Liver (tissue), 9 donors: Measurements from ENCODE around the gene EMSY. TPM values are rescaled to one million over a fixed set of nuclear protein-coding genes. Genes with fewer than 3 reads are reported as not detected.

Experiments
- DNase-seq: peaks from one replicate; pipeline ENCODE4 v3.0.0-alpha.2; 2017; ENCODE audit warnings: low spot score
- H3K27ac ChIP-seq, 2 donors: one replicate each; pipeline ENCODE4 v1.7.0; 2013; ENCODE audit warnings: inconsistent platforms in 2 of 2, low read length in 2 of 2, control low read depth in 1 of 2, low read depth in 1 of 2, mild to moderate bottlenecking in 1 of 2
- H3K27me3 ChIP-seq, 4 donors: one replicate each; pipeline versions ENCODE4 v1.6.1 to v1.7.0; 2013; ENCODE audit warnings: low read length in 3 of 4, inconsistent platforms in 1 of 4, mild to moderate bottlenecking in 1 of 4, moderate library complexity in 1 of 4; ENCODE audit not compliant: control insufficient read depth in 4 of 4, insufficient read depth in 4 of 4
- H3K36me3 ChIP-seq, 4 donors: one replicate each; pipeline versions ENCODE4 v1.6.1 to v1.7.0; 2013; ENCODE audit warnings: low read length in 3 of 4, mild to moderate bottlenecking in 3 of 4, low read depth in 1 of 4, moderate library complexity in 1 of 4; ENCODE audit not compliant: control insufficient read depth in 4 of 4, insufficient read depth in 3 of 4
- H3K4me1 ChIP-seq, 4 donors: one replicate each; pipeline versions ENCODE4 v1.6.1 to v1.7.0; 2013; ENCODE audit warnings: low read length in 3 of 4, mild to moderate bottlenecking in 3 of 4, moderate library complexity in 1 of 4; ENCODE audit not compliant: control insufficient read depth in 4 of 4, insufficient read depth in 4 of 4
- H3K4me3 ChIP-seq, 3 donors: one replicate each; pipeline versions ENCODE4 v1.6.1 to v1.7.0; 2013; ENCODE audit warnings: low read length in 3 of 3, control low read depth in 1 of 3, low read depth in 1 of 3, mild to moderate bottlenecking in 1 of 3
- H3K9ac ChIP-seq, 2 donors: one replicate each; pipeline ENCODE4 v1.7.0; 2013; ENCODE audit warnings: low read length in 2 of 2, mild to moderate bottlenecking in 2 of 2, moderate library complexity in 2 of 2, control low read depth in 1 of 2, low read depth in 1 of 2
- H3K9me3 ChIP-seq, 4 donors: one replicate each; pipeline versions ENCODE4 v1.6.1 to v1.7.0; 2013; ENCODE audit warnings: low read length in 3 of 4; ENCODE audit not compliant: control insufficient read depth in 4 of 4
- ATF3 ChIP-seq: IDR thresholded peaks from 2 replicates; pipeline ENCODE4 v1.6.1; 2016; ENCODE audit warnings: antibody characterized with exemption
- CTCF ChIP-seq: fragments of 150-350 bp; IDR thresholded peaks from 2 replicates; pipeline ENCODE4 v1.5.1; 2017; ENCODE audit warnings: improper control_type of control experiment, low read depth, low read length; ENCODE audit not compliant: missing input control
- EGR1 ChIP-seq, 2 donors: IDR thresholded peaks; 2 replicates each; pipeline ENCODE4 v1.6.1; 2016 to 2018; ENCODE audit warnings: antibody characterized with exemption in 2 of 2, low read depth in 2 of 2
- FOXA1 ChIP-seq: IDR thresholded peaks from 2 replicates; pipeline ENCODE4 v1.6.1; 2016; ENCODE audit warnings: antibody characterized with exemption
- FOXA2 ChIP-seq: IDR thresholded peaks from 2 replicates; pipeline ENCODE4 v1.6.1; 2016; ENCODE audit warnings: antibody characterized with exemption
- GABPA ChIP-seq, 2 donors: IDR thresholded peaks in 1 of 2; conservative IDR thresholded peaks in 1 of 2; 2 replicates each; pipeline ENCODE4 v1.6.1; 2016; ENCODE audit warnings: antibody characterized with exemption in 2 of 2, mild to moderate bottlenecking in 1 of 2, moderate library complexity in 1 of 2
- HNF4A ChIP-seq, 2 donors: conservative IDR thresholded peaks; 2 replicates each; pipeline ENCODE4 v1.6.1; 2016; ENCODE audit warnings: antibody characterized with exemption in 2 of 2, mild to moderate bottlenecking in 2 of 2
- HNF4G ChIP-seq: IDR thresholded peaks from 2 replicates; pipeline ENCODE4 v1.6.1; 2016; ENCODE audit warnings: antibody characterized with exemption
- JUND ChIP-seq, 2 donors: IDR thresholded peaks; 2 replicates each; pipeline ENCODE4 v1.6.1; 2016; ENCODE audit warnings: antibody characterized with exemption in 2 of 2
- MAX ChIP-seq: IDR thresholded peaks from 2 replicates; pipeline ENCODE4 v1.6.1; 2016; ENCODE audit warnings: antibody characterized with exemption
- RAD21 ChIP-seq, 2 donors: IDR thresholded peaks; 2 replicates each; pipeline ENCODE4 v1.6.1; 2016; ENCODE audit warnings: antibody characterized with exemption in 2 of 2, mild to moderate bottlenecking in 2 of 2
- REST ChIP-seq: IDR thresholded peaks from 2 replicates; pipeline ENCODE4 v1.6.1; 2016; ENCODE audit warnings: antibody characterized with exemption, mild to moderate bottlenecking
- RXRA ChIP-seq, 2 donors: IDR thresholded peaks; 2 replicates each; pipeline ENCODE4 v1.6.1; 2017 to 2018; ENCODE audit warnings: antibody characterized with exemption in 2 of 2, mild to moderate bottlenecking in 1 of 2
- SP1 ChIP-seq: IDR thresholded peaks from 2 replicates; pipeline ENCODE4 v1.6.1; 2018; ENCODE audit warnings: antibody characterized with exemption, mild to moderate bottlenecking
- TAF1 ChIP-seq: conservative IDR thresholded peaks from 2 replicates; pipeline ENCODE4 v1.6.1; 2016; ENCODE audit warnings: antibody characterized with exemption, mild to moderate bottlenecking
- YY1 ChIP-seq: IDR thresholded peaks from 2 replicates; pipeline ENCODE4 v1.6.1; 2016; ENCODE audit warnings: antibody characterized with exemption, mild to moderate bottlenecking
- ZBTB33 ChIP-seq: IDR thresholded peaks from 2 replicates; pipeline ENCODE4 v1.6.1; 2016; ENCODE audit warnings: antibody characterized with exemption
- WGBS: extraction: QIAGEN DNeasy Blood & Tissue Kit; methylation state at CpG from one replicate; pipeline ENCODE4 v1.1.7; 2013; 5-methylcytosine and 5-hydroxymethylcytosine counted together
- polyA plus RNA-seq, 2 donors: library from polyadenylated mRNA; stranded (reverse) in 1 of 2; unstranded in 1 of 2; fragments of 200-250 nt in 1 of 2; fragments of >200 nt in 1 of 2; fragmentation: Nextera tagmentation in 1 of 2; extraction: Ambion mirVana in 1 of 2; gene quantifications; one replicate each; pipeline versions ENCODE4 v1.2.1 to v1.2.3, GENCODE V29; 2013 to 2015
- total RNA-seq, 2 donors: library from RNA; depleted of rRNA; stranded (reverse); fragments of >200 nt; gene quantifications; one replicate each; pipeline ENCODE4 v1.2.3, GENCODE V29; 2014
- donor health status: healthy.
- donor health status: healthy.
- donor health status: healthy.
- donor health status: healthy.
- donor health status: healthy.

The EMSY gene
- total and polyA plus RNA-seq, 4 donors = 4.2 to 14.8 (median 8.9) TPM

GRCh38 chr11:76553554-76554476 is 109.0 kb downstream of the EMSY start:
- Histone ChIP-seq H3K36me3 (peaks cover 0 to 11% (median 3%) of the 10 kb centered on the region in 4 donors), H3K9ac (no peak overlapping the region), H3K4me1 (no peaks in the 10 kb centered on the region), H3K9me3 (no peaks in the 10 kb centered on the region), H3K27ac (no peak overlapping the region), H3K4me3 (no peak overlapping the region), H3K27me3 (no peaks in the 10 kb centered on the region)
- DNase-seq = no peak
- TF ChIP-seq FOXA2 (no peak), SP1 (no peak), CTCF (no peak), TAF1 (no peak), FOXA1 (no peak), ZBTB33 (no peak), JUND (IDR thresholded peaks at IDR 0.05) (no peak), RAD21 (IDR thresholded peaks at IDR 0.05) (no peak), EGR1 (IDR thresholded peaks at IDR 0.05; ENCODE audit: low read depth in 2 of 2) (no peak), HNF4A (conservative IDR thresholded peaks at IDR 0.05) (no peak), HNF4G (no peak), MAX (no peak), YY1 (no peak), ATF3 (no peak), GABPA (IDR thresholded peaks at IDR 0.05 in 1 of 2, conservative IDR thresholded peaks at IDR 0.05 in 1 of 2) (no peak), REST (no peak), RXRA (IDR thresholded peaks at IDR 0.05) (no peak)
- WGBS = 68% methylated on average over 8 of the region's 8 CpGs
